Measurements from ENCODE around the gene TMC5. TPM values are rescaled to one million over a fixed set of nuclear protein-coding genes. Genes with fewer than 3 reads are reported as not detected.

TMC5 gene
- total RNA-seq, 1 experiment from 2014 or later, result 1.2 TPM

DNA sequence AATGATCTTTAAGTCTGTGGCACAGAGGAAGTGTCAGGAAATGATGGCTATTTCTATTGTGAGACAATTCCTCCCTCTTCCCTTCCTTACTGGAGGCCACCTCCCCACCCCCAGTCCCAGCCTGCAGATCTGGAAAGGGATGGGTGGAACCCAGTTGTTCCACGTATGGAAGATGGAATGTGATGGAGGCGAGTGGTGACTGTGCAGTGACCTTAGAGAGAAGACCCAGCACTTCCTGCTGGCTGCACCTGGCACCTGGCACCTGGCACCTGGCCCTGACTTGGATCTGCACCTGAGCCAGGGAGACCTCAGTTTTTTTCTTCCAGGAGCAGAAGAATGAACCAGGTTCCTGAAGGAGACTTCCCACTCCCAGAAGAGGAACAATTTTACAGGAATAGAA, 33.0 kb upstream of the TMC5 start:
- H3K4me2 ChIP-seq (ENCODE audit: insufficient read depth, insufficient read length, low read length), result no peak overlapping the region
- H4K91ac ChIP-seq (ENCODE audit: insufficient read length, low read depth, low read length), result no peak overlapping the region

More for the DNA sequence above, 33.0 kb upstream of the TMC5 start:
- TF ChIP-seq CTCF (conservative IDR thresholded peaks at IDR 0.05), result no peak
- Histone ChIP-seq H4K20me1 (ENCODE audit: control insufficient read depth, insufficient read depth, insufficient read length) (no peaks in the 10 kb centered on the region), H3K9me3 (ENCODE audit: control insufficient read depth, low read depth, low read length) (no peaks in the 10 kb centered on the region), H3K79me1 (ENCODE audit: insufficient read depth, low read depth, low read length, poor library complexity, severe bottlenecking) (no peaks in the 10 kb centered on the region), H3K9ac (ENCODE audit: extremely low read depth, insufficient read length, low read length) (no peak overlapping the region), H4K5ac (ENCODE audit: insufficient read length, low read depth, low read length) (no peak overlapping the region), H2BK120ac (ENCODE audit: low read depth, low read length, poor library complexity, severe bottlenecking) (no peak overlapping the region), H4K8ac (replicated peaks; ENCODE audit: insufficient read length, low read depth, low read length) (no peak overlapping the region), H3K14ac (ENCODE audit: insufficient read depth, low read length) (no peak overlapping the region), H3T11ph (ENCODE audit: low read length) (no peak overlapping the region), H2BK20ac (ENCODE audit: low read depth, low read length, poor library complexity, severe bottlenecking) (no peak overlapping the region), H2BK12ac (ENCODE audit: insufficient read length, low read depth, low read length) (no peak overlapping the region), H3K56ac (ENCODE audit: insufficient read length, low read depth, low read length) (no peak overlapping the region), H2AK5ac (ENCODE audit: insufficient read length, low read length) (no peak overlapping the region), H2BK5ac (ENCODE audit: insufficient read length, low read length) (no peak overlapping the region), H3K4me1 (ENCODE audit: insufficient read depth, low read length) (no peaks in the 10 kb centered on the region), H3K4ac (ENCODE audit: low read depth, low read length) (no peak overlapping the region), H3K79me2 (ENCODE audit: insufficient read depth, low read length) (no peaks in the 10 kb centered on the region), H2AFZ (ENCODE audit: low read length) (no peak overlapping the region), H3K27me3 (ENCODE audit: insufficient read depth, low read length) (no peaks in the 10 kb centered on the region), H3K23ac (ENCODE audit: insufficient read length, low read depth, low read length) (no peak overlapping the region), H3K18ac (ENCODE audit: insufficient read length, low read depth, low read length) (no peak overlapping the region), H3K27ac (ENCODE audit: insufficient read length, low read depth, low read length) (no peak overlapping the region), H3K23me2 (ENCODE audit: insufficient read length, low read depth, low read length, poor library complexity, severe bottlenecking) (no peaks in the 10 kb centered on the region), H2BK15ac (ENCODE audit: low read depth, low read length) (no peak overlapping the region)
- peak; percentile 29 for DNase-seq
- Mint-ChIP-seq H3K36me3 (ENCODE audit: insufficient read depth in 1 of 3, low read depth in 3 of 3) (peaks cover 0 to 3% (median 0%) of the 10 kb centered on the region in 3 experiments; a peak in 2 of 7 replicates), H3K4me1 (peaks cover 6% of the 10 kb centered on the region in 2 experiments), H3K4me3 (no peak overlapping the region), H3K9me3 (peaks cover 0 to 3% of the 10 kb centered on the region in 2 experiments; a peak in 3 of 5 replicates), H3K27ac (no peak overlapping the region), H3K27me3 (ENCODE audit: low read depth) (peaks cover 1% of the 10 kb centered on the region)
- WGBS (ENCODE audit: extremely low coverage, insufficient read length, low lambda C conversion rate), result no CpG with 5 or more reads among the region's 2 CpGs
